BLaER1 (cell line): ENCODE data around the gene NATD1.

Experiments
- H3K27ac ChIP-seq: shearing (Covaris generic); formaldehyde crosslinking; 2 replicates; pipeline ENCODE4 v1.8.1; 2022
- H3K27me3 ChIP-seq: shearing (Covaris generic); formaldehyde crosslinking; 2 replicates; pipeline ENCODE4 v1.8.1; 2022
- H3K36me3 ChIP-seq: shearing (Covaris generic); formaldehyde crosslinking; 2 replicates; pipeline ENCODE4 v1.8.1; 2022
- H3K4me1 ChIP-seq: shearing (Covaris generic); formaldehyde crosslinking; 2 replicates; pipeline ENCODE4 v1.8.1; 2022
- H3K4me2 ChIP-seq: shearing (Covaris generic); formaldehyde crosslinking; 2 replicates; pipeline ENCODE4 v1.8.1; 2022
- H3K4me3 ChIP-seq: shearing (Covaris generic); formaldehyde crosslinking; 2 replicates; pipeline ENCODE4 v1.8.1; 2022
- H3K9ac ChIP-seq: shearing (Covaris generic); formaldehyde crosslinking; 2 replicates; pipeline ENCODE4 v1.8.1; 2022
- H3K9me3 ChIP-seq: shearing (Covaris generic); formaldehyde crosslinking; 2 replicates; pipeline ENCODE4 v1.8.1; 2022
- H4K20me1 ChIP-seq: shearing (Covaris generic); formaldehyde crosslinking; 2 replicates; pipeline ENCODE4 v1.8.1; 2022
- Cebpa-rat ChIP-seq: shearing (Covaris generic); IDR thresholded peaks from 2 replicates; pipeline ENCODE4 v1.8.1; 2022

The NATD1 gene

DNA sequence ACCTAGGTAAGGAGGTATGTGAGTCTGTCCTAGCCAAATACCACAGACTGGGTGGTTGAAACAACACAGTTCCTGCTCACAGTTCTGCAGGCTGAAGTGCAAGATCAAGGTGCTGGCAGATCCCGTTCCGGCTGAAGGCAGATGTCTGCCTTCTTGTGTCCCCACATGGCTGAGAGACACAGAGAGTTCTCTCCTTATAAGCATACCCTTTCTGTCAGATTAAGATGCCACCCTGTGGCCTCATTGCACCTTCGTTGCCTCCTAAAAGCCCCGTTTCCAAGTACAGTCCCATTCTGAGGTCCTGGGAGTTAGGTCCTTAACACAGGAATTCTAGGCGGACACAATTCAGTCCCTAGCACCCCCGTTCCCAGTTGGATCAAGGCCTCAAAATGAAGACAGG is 30.1 kb downstream of the NATD1 start:
- no peak overlapping the region for H3K9ac ChIP-seq
- no peaks in the 10 kb centered on the region for H3K9me3 ChIP-seq
- no peak for TF ChIP-seq Cebpa-rat
- no peak overlapping the region for H3K4me2 ChIP-seq
- H3K27ac ChIP-seq: no peak overlapping the region
- no peaks in the 10 kb centered on the region for H4K20me1 ChIP-seq
- H3K4me1 ChIP-seq: 0 out of 2 replicates have a peak, but pooled peaks cover 1% of the 10 kb centered on the region
- no peaks in the 10 kb centered on the region for H3K27me3 ChIP-seq
- peaks cover 29% of the 10 kb centered on the region for H3K36me3 ChIP-seq
- no peak overlapping the region for H3K4me3 ChIP-seq

DNA sequence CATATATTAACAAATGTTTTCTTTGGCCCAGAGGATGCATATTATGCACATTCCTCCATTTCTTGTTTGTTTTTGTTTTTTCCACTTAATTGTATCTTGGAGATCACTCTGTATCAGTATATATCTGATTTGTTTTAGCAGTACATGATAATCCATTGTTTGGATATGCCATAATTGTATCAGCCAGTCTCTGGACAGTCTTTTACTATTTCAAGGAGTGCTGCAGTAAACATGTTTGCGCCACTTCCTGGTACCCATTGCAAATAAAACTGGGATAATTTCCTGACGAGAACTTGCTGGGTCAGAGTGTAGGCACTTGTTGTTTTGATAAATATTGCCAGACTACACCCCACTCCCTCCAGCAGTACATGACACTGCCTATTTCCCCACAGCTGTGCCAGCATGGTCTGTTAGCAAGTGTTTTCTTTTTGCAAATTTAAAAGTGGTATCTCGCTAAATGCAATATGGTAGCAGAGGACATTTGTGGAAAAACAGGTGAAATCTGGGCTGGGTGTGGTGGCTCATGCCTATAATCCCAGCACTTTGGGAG is 34.3 kb downstream of the NATD1 start:
- Histone ChIP-seq H3K9ac (no peak overlapping the region), H3K9me3 (no peaks in the 10 kb centered on the region), H3K4me1 (peaks cover 13% of the 10 kb centered on the region), H4K20me1 (no peaks in the 10 kb centered on the region), H3K4me3 (no peak overlapping the region), H3K27ac (no peak overlapping the region), H3K4me2 (no peak overlapping the region), H3K27me3 (no peaks in the 10 kb centered on the region), H3K36me3 (peaks cover 33% of the 10 kb centered on the region)
- no peak for TF ChIP-seq Cebpa-rat

DNA sequence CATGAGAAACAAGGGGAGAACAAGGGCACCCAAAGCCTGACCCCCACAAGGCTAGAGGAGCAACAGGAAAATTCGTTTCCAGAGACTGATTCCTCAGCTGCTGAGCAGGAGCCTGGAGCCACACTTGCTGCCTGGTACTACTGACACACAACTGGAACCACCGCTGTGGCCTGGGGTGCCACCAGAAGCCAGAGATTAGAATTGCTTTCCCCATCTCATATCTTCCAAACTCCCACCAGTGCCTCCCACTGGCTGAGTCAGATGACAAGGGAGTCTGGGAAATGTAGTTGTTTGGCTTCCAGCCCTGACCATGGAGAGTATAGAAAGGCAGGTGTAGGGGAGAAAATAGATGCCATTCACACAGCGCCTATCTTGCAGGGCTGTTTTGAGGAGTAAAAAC is 35.1 kb downstream of the NATD1 start:
- Histone ChIP-seq H3K27me3 (no peaks in the 10 kb centered on the region), H3K9me3 (no peaks in the 10 kb centered on the region), H3K36me3 (peaks cover 33% of the 10 kb centered on the region), H3K4me2 (no peak overlapping the region), H4K20me1 (peaks cover 7% of the 10 kb centered on the region), H3K9ac (no peak overlapping the region), H3K27ac (no peak overlapping the region), H3K4me3 (no peak overlapping the region), H3K4me1 (peaks cover 13% of the 10 kb centered on the region)
- TF ChIP-seq Cebpa-rat: no peak

DNA sequence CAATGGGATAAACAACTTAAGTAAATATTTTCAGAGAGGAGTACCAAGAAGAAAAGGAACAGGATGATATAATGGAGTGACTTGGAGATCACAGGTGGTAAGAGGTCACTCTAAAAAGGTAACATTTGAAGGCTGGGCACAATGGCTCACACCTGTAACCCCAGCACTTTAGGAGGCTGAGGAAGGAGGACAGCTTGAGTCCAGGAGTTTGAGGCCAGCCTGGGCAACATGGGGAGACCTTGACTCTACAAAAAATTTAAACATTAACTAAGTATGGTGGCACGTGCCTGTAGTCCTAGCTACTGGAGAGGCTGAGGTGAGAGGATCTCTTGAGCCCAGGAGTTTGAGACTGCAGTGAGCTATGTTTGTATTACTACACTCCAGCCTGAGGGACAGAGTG is 35.9 kb downstream of the NATD1 start:
- Histone ChIP-seq H3K27ac (no peak overlapping the region), H3K4me3 (no peak overlapping the region), H3K4me1 (peaks cover 20% of the 10 kb centered on the region), H4K20me1 (peaks cover 14% of the 10 kb centered on the region), H3K4me2 (no peak overlapping the region), H3K9ac (no peak overlapping the region), H3K27me3 (no peaks in the 10 kb centered on the region), H3K36me3 (peaks cover 26% of the 10 kb centered on the region), H3K9me3 (no peaks in the 10 kb centered on the region)
- no peak for TF ChIP-seq Cebpa-rat

DNA sequence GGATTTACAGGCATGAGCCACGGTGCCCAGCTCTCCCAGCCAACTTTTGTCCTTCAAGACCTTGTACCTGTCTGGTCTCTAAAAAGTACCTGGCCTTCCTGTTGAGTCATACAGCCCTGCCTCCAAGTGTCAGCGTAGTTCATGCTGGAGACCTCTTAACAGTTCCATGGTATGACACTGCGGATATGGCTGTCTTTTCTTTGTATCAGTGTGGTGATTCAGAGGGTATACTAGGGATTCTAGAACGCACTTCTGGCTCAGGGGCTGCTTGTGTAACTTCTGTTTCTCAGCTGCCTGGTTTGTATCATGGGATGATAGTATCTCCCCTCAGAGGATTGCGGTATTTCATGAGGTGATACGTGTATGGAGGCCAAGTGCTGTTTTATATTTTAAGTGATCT is 37.3 kb downstream of the NATD1 start:
- H3K4me3 ChIP-seq: 0 out of 2 replicates have a peak overlapping the region, but pooled peaks have one; percentile 87
- H3K36me3 ChIP-seq: peaks cover 26% of the 10 kb centered on the region
- no peaks in the 10 kb centered on the region for H3K27me3 ChIP-seq
- H3K27ac ChIP-seq: no peak overlapping the region
- H3K9me3 ChIP-seq: no peaks in the 10 kb centered on the region
- H4K20me1 ChIP-seq: peaks cover 28% of the 10 kb centered on the region
- no peak for TF ChIP-seq Cebpa-rat
- H3K4me2 ChIP-seq: peak overlapping the region; percentile 95
- no peak overlapping the region for H3K9ac ChIP-seq
- H3K4me1 ChIP-seq: peaks cover 34% of the 10 kb centered on the region

DNA sequence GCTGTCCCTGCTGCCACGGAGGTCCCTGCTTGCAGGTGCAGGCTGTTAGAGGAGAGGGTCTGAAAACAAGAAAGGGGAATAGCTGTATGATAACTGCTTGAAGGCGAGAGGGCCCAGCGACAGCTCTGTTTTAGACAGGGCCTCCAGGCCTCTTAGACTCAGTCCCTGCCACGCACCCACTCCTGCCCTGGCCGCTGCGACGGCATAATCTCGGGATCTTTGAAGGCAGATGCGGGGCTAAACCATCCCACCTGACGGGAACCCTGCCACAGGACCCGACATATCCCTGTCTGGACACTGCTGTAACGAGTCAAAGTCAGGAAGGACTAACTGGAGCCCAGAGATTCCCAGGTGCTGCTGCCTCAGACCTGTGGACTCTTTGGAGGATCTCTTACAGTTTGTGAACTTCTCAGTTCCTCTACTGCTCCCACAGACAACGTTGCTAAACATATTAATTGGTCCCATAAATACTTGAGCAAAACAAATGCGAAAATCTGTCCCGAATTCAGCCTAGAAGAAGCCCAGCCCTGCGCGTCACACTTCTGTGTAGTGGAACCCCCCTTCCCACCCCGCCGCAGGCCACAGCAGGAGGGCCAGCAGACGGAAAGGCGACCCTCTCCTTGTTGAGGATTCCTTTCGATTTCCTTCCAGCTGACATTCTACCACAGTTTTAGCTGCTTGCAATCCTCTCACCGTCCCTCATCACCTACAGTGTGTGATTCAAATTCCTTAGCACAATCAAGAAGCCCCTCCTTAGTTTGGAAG is 38.3 kb downstream of the NATD1 start:
- no peaks in the 10 kb centered on the region for H3K27me3 ChIP-seq
- peak overlapping the region; percentile 87 for H3K4me3 ChIP-seq
- H3K36me3 ChIP-seq: peaks cover 27% of the 10 kb centered on the region
- H3K9ac ChIP-seq: peak overlapping the region; percentile 97
- peaks cover 42% of the 10 kb centered on the region for H3K4me1 ChIP-seq
- H3K9me3 ChIP-seq: no peaks in the 10 kb centered on the region
- peak overlapping the region; percentile 96 for H3K27ac ChIP-seq
- H3K4me2 ChIP-seq: peak overlapping the region; percentile 95
- TF ChIP-seq Cebpa-rat: no peak
- peaks cover 38% of the 10 kb centered on the region for H4K20me1 ChIP-seq

DNA sequence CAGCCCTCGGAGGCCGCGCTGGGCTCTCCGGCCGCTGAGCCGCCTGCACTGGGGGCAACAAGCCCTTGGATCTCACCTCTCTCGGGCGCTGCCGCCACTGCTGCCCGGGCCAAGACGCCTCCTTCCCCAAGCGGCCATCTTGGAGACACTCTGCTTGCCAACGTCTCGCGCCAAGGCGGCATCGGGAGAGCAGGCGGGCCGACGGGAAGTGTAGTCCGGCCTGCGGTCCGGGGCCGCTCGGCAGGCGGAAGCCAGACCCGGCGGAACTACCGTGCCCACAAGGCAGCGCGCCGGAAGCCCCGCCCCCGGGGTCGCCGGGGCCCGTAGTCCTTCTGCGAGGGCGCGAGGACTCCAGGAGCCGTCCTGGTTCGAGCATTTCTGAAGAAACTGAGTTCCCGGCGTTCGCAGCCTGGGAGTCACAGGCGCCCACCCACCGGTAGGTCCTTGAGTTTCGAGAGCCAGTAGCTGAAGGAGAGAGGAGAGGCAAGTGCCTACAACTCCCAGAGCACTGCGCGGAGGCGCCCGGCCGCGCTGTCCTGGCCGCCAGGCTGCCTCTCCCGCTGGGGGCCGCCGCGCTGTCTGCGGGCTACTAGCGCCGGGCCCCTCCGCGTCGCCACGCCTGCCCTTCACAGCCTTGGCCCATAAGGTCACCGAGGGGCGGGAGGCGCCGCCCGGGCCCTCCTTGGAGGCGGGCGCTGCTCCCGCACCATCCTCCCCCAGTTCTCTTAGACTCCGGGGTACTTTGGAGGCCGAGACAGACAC is 39.0 kb downstream of the NATD1 start, which contains the start of gene TMEM11:
Gene TMEM11 (minus strand): TSS at position 147 of the 762 bp plus-strand sequence. CDS start 9 bp downstream, at position 138.
- Histone ChIP-seq H3K27me3 (no peaks in the 10 kb centered on the region), H3K9me3 (no peaks in the 10 kb centered on the region), H3K36me3 (peaks cover 35% of the 10 kb centered on the region), H3K4me1 (peaks cover 50% of the 10 kb centered on the region), H3K4me3 (peak within 1 kb of the TSS; percentile 87), H3K27ac (peak within 1 kb of the TSS; percentile 96), H3K4me2 (peak within 1 kb of the TSS; percentile 96), H3K9ac (peak within 1 kb of the TSS; percentile 97), H4K20me1 (peaks cover 46% of the 10 kb centered on the region)
- TF ChIP-seq Cebpa-rat: no peak

DNA sequence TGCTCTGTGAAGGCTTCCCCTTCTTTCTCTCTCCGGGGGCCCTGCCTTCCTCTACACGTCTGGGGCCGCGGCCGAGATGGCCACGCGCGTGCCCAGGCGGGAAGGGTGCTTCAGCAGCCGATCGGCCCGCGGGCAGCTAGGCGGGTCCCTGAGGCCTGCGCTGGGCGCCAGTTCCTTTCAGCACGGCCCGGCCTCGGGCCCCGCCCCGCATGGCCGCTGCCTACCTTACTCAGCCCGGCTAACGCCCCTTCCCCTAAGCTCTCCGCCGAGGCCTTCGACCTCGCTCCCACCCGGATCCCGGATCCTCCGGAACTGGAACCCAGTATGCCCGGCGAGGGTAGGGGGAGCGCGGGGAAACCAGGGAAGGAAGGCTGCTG is 39.6 kb downstream of the NATD1 start:
- H3K36me3 ChIP-seq: peaks cover 40% of the 10 kb centered on the region
- TF ChIP-seq Cebpa-rat: no peak

DNA sequence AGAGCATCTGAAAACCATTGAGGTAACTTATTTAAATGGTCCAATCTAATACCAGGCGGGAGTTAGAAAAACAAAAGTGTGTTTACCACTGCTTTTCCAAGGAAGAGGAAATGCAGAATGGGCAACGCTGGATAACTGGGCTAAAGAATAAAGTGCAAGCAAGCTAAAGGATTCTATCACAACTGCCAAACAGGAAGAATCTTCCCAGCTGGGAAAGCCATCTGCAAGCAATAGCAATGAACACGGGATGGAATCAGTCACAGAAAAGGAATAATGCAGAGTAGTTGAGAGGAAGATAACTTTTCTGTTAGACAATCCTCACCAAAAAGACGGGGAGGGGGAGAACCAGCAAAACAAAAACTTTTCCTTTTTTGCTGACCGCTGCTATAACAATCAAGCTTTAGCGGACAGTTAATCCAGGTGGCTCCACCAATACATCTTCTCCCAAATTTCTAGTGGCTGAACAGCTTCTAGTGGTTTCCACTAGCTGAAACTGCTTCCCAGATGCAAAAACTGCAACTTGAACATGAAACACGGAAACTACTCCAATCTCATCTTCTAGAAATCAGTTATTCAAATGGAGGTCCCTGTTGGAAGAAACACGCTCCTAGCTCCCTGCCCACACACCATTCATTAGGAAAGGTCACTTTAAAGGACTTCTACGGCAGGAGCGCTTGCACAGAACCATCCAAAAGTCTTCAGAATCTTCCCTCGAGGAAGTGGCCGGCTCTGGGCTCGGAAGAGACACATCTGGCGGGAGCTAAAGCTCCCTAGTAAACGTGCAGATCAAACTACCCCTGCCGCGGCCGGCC is 40.2 kb downstream of the NATD1 start:
- H3K27ac ChIP-seq: peak overlapping the region; percentile 96
- H4K20me1 ChIP-seq: peaks cover 57% of the 10 kb centered on the region
- H3K4me3 ChIP-seq: peak overlapping the region; percentile 87
- H3K36me3 ChIP-seq: peaks cover 46% of the 10 kb centered on the region
- peaks cover 62% of the 10 kb centered on the region for H3K4me1 ChIP-seq
- H3K9me3 ChIP-seq: no peaks in the 10 kb centered on the region
- H3K27me3 ChIP-seq: no peaks in the 10 kb centered on the region
- peak overlapping the region; percentile 96 for H3K4me2 ChIP-seq
- peak overlapping the region; percentile 97 for H3K9ac ChIP-seq
- no peak for TF ChIP-seq Cebpa-rat

More for the DNA sequence above, 39.6 kb downstream of the NATD1 start:
- H3K4me3 ChIP-seq: peak overlapping the region; percentile 87
- peak overlapping the region; percentile 96 for H3K4me2 ChIP-seq
- H3K4me1 ChIP-seq: peaks cover 56% of the 10 kb centered on the region
- H4K20me1 ChIP-seq: peaks cover 52% of the 10 kb centered on the region
- peak overlapping the region; percentile 96 for H3K27ac ChIP-seq
- H3K9me3 ChIP-seq: no peaks in the 10 kb centered on the region
- H3K27me3 ChIP-seq: no peaks in the 10 kb centered on the region
- H3K9ac ChIP-seq: peak overlapping the region; percentile 97
